Limb (tissue), 2 donors: ENCODE measurements around the gene PLCD3.

Experiments used
- DNase-seq, 2 donors: peaks; one replicate each; pipeline ENCODE4 v3.0.0-alpha.2; 2016; ENCODE audit errors: extremely low spot score in 2 of 2

The PLCD3 gene

DNA sequence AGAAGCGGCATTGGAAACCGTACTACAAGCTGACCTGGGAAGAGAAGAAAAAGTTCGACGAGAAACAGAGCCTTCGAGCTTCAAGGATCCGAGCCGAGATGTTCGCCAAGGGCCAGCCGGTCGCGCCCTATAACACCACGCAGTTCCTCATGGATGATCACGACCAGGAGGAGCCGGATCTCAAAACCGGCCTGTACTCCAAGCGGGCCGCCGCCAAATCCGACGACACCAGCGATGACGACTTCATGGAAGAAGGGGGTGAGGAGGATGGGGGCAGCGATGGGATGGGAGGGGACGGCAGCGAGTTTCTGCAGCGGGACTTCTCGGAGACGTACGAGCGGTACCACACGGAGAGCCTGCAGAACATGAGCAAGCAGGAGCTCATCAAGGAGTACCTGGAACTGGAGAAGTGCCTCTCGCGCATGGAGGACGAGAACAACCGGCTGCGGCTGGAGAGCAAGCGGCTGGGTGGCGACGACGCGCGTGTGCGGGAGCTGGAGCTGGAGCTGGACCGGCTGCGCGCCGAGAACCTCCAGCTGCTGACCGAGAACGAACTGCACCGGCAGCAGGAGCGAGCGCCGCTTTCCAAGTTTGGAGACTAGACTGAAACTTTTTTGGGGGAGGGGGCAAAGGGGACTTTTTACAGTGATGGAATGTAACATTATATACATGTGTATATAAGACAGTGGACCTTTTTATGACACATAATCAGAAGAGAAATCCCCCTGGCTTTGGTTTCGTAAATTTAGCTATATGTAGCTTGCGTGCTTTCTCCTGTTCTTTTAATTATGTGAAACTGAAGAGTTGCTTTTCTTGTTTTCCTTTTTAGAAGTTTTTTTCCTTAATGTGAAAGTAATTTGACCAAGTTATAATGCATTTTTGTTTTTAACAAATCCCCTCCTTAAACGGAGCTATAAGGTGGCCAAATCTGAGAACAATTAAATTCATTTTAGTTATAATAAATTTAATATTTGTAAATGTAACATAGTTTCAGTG is 17.7 kb upstream of the PLCD3 start:
- peak; percentile 51 to 76 for DNase-seq

DNA sequence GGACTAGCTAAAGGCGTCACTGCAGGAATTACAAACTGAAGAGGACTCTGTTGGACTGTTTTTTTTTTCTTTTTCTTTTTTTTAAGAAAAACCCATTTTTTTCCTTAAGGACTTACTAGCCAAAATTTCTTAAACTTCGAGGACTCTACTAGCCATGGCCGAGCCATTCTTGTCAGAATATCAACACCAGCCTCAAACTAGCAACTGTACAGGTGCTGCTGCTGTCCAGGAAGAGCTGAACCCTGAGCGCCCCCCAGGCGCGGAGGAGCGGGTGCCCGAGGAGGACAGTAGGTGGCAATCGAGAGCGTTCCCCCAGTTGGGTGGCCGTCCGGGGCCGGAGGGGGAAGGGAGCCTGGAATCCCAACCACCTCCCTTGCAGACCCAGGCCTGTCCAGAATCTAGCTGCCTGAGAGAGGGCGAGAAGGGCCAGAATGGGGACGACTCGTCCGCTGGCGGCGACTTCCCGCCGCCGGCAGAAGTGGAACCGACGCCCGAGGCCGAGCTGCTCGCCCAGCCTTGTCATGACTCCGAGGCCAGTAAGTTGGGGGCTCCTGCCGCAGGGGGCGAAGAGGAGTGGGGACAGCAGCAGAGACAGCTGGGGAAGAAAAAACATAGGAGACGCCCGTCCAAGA is 16.8 kb upstream of the PLCD3 start:
- peak; percentile 91 to 93 for DNase-seq

DNA sequence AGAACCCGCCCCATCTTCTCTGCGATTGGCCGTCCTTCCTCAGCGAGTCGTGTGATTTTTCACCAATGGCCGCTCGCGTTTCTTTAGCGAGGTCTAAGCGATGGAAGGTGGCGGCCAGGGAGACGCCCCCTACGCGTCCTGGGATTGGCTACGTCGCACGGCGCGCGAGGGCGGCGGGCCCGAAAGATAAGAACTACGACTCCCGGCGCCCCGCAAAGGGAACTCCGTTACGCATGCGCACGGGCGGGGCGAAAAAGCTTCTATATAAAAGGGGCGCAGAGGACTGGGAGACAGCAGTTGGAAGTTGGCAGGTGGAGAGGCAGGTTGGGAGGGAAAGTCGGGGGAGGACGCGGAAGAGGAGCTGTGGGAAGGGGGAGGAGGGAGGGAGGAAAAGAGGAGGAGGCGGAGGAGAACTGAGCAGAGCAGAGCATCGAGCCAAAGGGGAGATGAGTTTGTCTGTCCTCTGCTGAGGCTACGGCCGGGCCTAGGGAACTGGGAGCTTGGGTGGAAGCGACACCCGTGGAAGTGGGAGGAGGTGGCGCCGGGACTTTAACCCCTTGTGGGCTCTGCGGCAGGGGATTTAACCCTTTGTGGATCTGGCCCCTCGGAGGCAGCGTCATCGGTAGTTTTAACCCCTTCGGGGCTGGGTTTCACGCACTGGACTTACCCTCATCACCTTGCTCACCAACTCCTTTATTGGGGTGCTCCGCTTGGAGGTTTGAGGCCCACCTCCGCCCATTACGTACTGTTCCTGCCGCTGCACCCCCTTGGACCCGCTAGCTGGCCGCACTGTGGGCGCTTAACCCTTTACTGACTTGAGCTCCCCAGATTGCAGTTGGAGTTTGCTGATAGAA is 16.1 kb upstream of the PLCD3 start, which contains the start of gene HEXIM1:
Gene HEXIM1, plus strand, starts transcription at position 293 of the 854 bp plus-strand sequence. CDS start 716 bp downstream, outside the sequence.
- DNase-seq: peak; percentile 100

DNA sequence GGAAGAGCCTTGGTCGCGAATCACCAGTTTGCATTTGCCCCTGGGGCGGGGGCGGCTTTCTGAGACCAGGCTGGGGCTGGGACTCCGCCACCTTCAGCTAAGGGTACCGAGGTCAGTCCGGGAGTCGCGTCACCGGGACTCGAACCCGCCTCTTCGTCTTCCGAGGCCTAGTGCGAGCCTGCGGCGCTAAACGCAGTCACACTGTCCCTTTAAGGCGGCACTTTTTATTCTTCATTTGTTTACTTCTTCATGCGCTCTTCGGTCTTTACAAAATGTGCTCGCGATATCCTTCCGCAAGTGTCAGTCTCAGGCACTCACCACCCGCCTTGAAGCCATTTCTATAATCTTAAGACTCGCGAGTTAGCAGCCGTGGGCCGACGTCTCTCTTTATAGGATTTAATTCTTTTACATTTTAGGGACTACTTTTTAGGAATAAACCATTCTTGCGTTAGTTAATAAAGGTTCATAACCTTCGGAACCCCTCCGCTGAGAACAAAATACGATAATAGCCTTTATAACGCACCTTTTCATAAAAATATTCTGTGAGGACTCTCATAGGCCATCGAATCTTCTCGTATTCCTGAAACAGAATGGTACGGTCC is 15.4 kb upstream of the PLCD3 start:
- DNase-seq: peak; percentile 91 to 97

DNA sequence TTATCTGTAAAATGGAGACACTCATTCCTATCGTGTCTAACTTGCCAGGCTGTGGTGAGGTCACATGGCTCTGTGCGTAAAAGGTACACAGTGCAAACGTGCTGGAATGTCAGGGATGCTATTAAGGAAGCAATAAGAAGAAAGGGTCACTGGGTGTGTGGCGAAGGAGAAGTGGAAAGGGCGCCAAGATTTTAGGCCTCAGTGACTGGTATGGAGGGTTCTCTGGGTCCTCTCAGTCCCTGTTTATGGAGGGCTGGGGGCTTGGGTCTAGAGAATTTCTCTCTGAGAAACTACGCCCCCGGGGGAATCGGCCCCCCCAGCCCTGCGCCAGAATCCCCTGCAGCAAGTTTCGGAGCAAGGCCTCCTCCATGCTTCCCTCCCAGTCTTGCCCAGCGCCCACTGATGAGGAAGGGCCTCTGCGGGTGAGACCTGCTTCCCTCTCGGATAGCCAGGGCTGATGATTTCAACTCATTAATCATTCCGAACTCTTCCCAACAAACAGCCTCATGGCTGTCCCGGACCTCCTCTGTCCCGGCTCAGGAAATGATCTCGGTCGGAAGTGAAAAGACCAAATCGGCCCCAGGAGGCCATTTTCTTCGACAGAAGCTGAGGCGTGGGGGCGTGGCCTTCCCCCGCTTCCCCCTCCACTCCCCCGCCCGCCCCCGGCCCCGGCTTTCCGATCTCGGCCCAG is 14.7 kb upstream of the PLCD3 start:
- peak in 1 of 2 donors; percentile 84 for DNase-seq

DNA sequence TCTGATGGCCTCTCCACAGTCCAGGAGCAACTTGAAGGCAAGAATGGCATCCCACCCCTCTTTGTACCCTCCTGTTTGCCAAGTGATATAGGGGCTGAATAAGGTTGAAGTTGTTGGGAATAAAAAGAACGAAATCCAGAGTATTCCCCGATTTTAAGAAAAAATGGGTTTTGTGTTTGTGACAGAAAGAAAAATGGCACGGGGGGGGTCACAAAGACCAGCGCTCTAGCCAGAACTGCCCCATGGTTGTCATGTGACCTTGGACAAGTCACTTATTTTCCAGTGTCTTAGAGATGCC is 14.2 kb upstream of the PLCD3 start:
- no peak for DNase-seq

DNA sequence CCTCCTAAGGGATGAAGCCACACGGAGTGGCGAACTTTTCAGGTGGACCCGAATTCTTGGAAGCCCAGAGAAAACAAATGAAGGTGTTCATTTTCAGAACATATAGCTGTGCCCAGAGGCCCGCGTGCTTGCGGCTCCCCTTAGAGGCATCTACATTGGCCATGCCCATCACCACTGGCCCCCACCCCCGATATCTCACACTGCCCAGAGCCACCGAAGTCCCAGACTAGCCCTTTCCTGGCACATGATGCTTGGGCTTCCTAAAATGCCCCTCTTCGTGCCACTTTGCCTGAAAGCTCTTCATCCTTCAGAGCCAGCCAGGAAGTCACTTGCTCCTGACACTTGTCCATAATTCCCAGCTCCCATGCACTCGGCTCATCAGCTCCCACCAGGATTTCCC is 13.9 kb upstream of the PLCD3 start:
- DNase-seq: peak in 1 of 2 donors; percentile 32

DNA sequence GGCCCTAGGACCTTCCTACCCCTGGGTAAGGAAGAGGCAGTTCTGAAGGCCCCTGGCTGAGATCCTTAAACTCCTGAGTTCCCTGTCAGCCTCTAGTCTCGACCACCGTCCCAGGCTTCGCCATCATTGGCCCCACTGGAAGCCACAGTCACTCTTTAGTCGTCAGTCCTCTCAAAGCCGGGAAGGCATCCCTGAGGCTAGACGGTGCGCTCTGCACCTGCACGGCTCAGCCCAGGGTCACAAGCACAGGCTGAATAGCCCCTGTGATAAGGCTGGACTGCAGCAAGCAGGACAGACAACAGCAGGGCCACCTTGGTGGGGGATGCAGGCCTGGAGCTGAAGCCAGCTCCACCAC is 12.7 kb upstream of the PLCD3 start:
- DNase-seq: peak in 1 of 2 donors; percentile 49

DNA sequence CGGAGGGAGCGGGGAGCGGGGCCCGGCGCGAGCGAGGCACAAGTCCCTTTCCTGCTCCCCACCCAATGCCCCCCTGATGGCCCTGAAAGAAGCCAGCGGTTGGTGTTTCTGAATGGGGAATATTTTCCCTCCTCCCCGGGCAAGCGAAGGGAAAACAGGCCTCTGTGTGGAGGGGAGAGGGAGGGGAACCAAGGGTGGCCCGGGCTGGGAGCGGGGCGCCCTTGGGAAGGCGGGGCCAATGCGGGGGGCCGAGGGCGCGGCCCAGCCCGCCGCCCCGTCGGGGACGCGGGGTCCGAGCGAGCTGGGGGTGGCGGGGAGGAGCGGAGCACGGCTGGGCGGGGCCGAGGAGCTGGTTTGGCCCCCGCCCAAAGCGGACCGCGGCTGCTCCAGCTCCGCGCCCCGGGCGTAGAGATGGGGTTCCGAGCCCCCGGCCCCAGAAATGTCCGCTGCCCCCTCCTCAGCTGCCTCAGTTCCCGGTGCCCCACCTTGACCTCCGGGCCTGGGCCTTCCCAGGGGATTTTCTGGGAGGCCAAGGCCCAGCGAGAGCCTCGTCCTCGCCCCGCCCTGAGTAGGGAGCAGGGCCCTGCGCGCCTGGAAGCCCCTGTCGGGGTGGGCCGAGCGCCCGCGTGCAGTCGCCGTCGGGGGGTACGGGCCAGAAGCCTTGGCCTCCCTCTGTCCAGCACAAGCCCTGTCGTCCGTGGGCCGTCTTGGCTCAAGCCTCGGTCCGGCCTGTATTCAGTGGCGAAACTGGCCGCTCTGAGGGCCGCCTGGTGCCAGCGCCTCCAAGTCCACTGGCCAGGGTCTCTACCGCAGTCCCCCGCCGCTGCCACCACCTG is 12.1 kb upstream of the PLCD3 start:
- peak in 1 of 2 donors; percentile 75 for DNase-seq

DNA sequence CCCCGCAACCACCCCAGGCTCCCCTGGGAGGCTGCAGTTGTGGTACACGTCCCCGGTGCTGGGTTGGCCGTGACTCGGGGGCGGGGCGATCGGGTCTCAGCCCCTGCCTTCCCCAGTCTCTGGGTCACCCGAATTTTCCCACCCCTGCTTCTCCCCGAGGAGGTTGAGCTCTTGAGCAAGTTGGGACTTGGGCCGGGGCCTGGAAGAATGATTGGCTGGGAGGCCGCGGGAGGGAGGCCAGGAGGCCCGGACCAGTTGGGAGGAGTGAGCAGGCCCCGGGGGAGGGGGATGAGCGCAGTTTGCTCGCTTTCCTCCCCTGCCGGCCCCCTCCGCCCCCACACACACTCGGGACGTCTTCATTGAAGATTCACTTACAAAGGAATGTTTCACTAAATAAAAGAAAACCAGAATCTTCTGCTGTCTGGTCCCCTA is 11.5 kb upstream of the PLCD3 start:
- DNase-seq: peak; percentile 67 to 84

DNA sequence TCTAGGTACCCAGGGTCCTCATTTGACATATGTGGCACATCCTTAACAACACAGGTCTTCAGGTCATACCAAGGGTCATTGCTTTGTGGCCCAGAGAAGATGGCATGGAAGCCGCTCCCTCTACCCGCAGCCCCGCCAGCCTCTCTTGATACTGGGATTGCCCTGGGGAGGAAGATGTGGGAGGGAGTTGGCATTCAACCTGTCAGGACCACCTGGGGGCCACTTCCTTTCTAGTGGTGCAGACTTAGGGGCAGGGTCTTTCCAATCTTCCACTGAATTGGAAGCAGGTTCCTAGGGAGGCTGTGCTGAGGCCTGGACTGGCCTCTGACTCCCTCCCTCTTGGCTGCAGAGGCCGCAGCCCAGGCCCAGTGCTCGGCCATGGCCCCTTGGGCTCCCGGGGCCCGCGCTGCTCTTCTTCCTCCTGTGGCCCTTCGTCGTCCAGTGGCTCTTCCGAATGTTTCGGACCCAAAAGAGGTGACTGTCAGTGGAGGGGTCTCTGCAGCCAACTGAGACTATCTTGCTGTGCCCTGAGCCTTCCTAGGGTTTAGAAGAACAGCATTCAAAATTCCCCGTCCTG is 10.9 kb upstream of the PLCD3 start:
- DNase-seq: no peak

DNA sequence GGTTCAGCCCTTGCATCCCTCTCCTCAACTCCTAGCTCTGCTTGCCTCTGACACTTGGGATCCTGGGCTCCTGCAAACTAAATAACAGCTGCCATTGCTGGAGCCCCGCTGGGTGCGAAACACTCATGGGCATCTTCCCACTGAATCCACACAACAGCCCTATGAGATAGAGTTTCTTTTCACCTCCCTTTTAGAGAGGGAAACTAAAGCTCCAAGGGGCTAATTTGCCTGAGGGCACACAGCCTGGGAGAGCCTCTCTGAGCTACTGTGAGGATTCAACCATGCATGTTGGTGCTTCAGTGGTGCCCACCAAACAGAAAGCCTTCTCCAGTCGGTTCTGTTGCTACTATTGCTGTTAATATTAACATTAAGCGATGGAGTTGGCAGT is 7.2 kb upstream of the PLCD3 start:
- DNase-seq: no peak

DNA sequence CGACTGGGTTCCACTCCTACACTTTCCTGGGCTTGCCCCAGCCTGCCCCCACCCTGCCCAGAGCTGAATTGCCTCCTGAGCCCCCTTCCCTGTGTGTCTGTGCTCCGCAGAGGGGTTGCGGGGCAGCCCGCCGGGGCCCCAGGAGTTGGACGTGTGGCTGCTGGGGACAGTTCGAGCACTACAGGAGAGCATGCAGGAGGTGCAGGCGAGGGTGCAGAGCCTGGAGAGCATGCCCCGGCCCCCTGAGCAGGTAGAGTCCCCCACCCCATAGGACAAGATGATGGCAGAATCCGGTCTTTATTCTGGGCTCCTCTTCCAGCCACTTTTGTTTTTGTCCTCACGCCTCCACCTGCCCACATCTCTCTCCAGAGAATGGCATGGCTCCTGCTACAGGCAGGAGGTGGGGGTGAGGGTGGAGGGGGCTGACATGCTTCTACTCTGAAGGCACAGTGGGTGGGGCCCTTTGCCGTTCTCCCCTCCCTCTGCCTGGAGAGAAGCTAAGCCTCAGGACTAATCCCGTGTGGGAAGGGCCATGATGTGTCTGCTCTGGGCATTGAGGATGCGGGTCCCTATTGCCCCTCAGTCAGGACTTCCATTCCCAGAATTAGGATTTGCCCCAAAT is 6.7 kb upstream of the PLCD3 start:
- DNase-seq: no peak

DNA sequence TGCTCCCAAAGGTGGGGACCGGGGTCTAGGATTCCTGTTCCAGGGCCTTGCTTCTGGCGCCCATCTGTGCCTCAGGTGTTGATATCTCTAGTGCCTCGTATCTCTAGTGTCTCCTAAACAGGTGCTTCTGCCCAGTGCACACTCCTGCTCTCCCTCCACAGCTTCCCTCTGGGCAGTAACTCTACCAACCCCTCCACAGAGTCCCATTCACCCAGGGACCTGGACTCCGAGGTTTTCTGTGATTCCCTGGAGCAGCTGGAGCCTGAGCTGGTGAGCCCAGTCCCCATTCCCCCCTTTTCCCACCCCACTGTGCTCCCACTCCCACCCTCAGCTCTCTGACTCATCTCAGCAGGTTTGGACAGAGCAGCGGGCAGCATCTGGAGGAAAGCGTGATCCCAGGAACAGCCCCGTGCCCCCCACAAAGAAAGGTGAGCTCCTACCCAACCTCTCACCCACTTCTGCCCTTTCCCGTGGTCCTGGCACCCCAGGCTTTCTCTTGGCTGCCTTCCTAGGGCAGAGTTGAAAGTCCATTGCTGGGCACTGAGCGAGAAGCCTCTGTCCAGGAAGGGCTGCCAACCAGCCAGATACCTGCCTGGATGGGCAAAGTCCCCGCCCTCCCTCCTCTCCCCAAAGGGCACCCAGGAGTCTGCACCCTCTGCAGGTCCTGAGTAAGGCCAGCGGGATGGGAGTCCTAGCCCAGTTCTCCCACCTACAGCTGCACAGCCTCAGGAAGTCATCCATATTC is 5.4 kb upstream of the PLCD3 start:
- DNase-seq: no peak

DNA sequence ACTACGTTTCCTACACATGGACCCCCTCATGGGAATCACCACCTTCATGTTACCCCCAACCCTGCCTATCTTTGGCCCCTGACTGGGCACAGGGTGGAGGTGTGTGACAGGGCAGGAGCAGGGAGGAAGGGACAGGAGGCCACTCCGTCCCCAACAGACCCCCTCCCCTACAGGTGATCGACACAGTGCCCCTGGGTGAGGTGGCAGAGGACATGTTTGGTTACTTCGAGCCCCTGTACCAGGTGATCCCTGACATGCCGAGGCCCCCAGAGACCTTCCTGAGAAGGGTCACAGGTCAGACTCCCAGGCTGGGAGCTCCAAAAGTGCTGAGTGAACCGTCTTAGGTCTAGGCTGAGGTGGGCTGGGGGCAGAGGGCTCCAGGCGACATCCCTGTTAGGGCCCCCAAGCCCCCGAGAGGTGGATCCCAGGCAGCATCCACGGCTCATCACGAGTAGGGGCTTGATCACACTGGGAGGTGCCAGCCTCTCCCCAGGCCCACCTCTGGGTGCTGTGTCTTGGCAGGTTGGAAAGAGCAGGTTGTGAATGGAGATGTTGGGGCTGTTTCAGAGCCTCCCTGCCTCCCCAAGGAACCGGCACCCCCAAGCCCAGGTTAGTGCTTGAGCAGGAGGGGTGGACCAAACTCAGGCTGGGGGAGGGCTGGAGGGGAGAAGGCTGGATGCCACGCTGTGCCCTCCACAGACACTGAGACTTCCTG is 4.7 kb upstream of the PLCD3 start:
- DNase-seq: no peak

DNA sequence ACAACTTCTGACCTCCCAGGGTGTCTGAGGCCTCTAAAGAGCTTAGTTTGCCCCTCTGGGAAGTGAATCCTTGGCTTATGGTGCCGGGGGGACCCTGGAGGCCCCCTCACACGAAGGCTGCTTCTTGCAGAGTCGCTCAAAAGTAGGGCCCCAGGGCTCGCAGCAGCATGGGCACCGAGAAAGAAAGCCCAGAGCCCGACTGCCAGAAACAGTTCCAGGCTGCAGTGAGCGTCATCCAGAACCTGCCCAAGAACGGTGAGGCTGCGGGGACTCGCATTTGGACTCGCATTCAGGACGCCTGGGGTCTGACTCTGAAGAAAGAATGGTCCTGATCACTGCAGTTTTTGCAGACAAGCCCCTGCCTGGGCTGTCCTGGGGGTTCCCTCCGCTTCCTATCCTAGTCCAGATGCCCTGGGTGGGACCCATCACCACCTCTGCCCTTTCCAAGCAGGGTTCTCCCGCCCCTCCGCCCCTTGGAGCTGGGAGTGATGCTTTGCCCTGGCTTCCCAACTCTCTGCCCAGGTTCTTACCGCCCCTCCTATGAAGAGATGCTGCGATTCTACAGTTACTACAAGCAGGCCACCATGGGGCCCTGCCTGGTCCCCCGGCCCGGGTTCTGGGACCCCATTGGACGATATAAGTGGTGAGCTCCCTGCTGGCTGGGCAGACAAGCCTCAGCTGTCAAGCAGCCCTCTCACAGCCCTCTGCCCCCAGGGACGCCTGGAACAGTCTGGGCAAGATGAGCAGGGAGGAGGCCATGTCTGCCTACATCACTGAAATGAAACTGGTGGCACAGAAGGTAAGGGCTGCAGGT is 3.9 kb upstream of the PLCD3 start:
- DNase-seq: no peak
